ENCODE results near the gene RPS6KB1.
A peak's percentile ranks its signal among the peaks of the same experiment; 100 is the strongest.

Gene RPS6KB1

DNA sequence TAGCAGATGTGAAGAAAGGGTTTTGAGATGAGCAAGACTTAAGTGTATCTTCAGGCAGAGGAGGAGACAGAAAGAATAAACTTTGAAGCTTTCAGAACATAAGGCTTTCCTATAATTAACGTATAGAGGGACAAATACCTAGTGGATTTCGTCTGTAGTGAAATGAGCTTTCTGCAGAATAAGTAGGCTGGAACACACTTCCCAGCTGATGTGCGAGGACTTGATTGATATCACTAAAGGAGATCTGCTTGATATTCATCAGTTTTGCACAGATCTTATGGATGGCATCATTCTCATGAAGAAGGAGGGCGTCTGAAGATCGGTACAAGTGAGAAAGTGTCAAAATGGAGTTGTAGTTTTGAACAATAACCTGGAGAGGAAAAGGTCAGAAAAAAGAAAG, 15.0 kb upstream of the RPS6KB1 start:
- H3K27ac ChIP-seq: no peak overlapping the region
- no peak for TF ChIP-seq ZFX (IDR thresholded peaks at IDR 0.05; ENCODE audit: borderline replicate concordance)
- TF ChIP-seq, protein P1, sequence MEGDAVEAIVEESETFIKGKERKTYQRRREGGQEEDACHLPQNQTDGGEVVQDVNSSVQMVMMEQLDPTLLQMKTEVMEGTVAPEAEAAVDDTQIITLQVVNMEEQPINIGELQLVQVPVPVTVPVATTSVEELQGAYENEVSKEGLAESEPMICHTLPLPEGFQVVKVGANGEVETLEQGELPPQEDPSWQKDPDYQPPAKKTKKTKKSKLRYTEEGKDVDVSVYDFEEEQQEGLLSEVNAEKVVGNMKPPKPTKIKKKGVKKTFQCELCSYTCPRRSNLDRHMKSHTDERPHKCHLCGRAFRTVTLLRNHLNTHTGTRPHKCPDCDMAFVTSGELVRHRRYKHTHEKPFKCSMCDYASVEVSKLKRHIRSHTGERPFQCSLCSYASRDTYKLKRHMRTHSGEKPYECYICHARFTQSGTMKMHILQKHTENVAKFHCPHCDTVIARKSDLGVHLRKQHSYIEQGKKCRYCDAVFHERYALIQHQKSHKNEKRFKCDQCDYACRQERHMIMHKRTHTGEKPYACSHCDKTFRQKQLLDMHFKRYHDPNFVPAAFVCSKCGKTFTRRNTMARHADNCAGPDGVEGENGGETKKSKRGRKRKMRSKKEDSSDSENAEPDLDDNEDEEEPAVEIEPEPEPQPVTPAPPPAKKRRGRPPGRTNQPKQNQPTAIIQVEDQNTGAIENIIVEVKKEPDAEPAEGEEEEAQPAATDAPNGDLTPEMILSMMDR (IDR thresholded peaks at IDR 0.05): no peak

DNA sequence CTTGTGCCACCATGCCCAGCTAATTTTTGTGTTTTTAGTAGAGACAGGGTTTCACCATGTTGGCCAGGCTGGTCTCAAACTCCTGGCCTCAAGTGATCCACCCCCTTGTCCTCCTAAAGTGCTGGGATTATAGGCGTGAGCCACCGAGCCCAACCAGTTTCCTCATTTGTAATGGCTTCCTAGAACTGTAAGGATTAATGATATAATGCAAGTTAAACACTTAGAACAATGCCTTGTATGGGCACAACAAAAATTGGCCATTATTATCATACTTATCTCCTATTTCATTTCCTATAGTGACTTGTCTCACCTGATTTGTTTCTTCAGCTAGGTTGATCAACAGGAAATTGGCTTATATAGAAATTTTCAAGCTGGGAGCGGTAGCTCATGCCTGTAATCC, 14.3 kb upstream of the RPS6KB1 start:
- H3K27ac ChIP-seq: no peak overlapping the region

DNA sequence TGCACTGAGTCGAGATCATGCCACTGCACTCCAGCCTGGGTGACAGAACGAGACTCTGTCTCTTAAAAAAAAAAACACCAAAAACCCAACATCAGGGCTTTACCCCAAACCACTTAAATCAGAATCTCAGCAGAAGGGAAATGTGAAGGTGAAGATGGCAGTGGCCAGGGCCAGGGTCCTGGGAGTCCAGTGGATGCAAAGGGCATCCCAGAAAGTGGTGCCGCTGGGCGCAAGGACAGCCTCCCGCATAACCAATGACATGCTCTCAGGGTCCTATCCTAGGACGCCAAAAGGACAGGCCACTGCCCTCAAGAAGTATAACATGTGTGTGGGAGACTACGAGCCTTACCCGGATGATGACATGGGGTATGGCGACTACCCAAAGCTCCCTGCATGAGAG, 8.1 kb upstream of the RPS6KB1 start:
- no peak overlapping the region for H3K27ac ChIP-seq
- TF ChIP-seq, protein P1 (IDR thresholded peaks at IDR 0.05): no peak
- no peak for TF ChIP-seq ZFX (IDR thresholded peaks at IDR 0.05; ENCODE audit: borderline replicate concordance)

More for the DNA sequence above, 14.3 kb upstream of the RPS6KB1 start:
- TF ChIP-seq, protein P1 (IDR thresholded peaks at IDR 0.05): no peak
- no peak for TF ChIP-seq ZFX (IDR thresholded peaks at IDR 0.05; ENCODE audit: borderline replicate concordance)

DNA sequence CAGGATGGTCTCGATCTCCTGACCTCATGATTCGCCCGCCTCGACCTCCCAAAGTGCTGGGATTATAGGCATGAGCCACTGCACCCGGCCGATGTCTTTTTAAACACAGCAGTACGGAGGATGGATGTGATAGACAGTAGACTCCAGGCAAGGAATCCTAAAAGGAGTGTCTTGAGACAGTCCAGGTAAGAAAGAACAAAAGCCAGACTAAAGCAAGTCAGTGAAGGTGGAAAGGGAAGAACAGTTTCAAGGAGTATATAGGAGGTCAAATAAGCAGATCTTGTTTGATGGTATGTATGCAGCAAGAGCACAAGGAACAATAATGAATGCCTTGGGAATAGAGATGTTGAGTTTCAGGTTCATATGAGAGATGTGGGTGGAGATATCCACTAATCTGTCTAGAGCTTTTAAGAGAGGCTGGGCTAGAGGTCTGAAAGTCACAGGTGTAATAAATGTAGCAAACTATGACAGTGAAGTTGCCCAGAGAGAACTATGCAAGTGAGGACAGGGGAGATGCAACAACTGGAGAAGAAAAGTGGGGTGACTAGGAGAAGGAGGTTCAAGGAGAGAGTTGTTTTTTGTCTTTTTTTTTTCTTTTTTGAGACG, 4.7 kb upstream of the RPS6KB1 start:
- no peak overlapping the region for H3K27ac ChIP-seq
- TF ChIP-seq, protein P1 (IDR thresholded peaks at IDR 0.05): no peak
- TF ChIP-seq ZFX (IDR thresholded peaks at IDR 0.05; ENCODE audit: borderline replicate concordance): no peak

DNA sequence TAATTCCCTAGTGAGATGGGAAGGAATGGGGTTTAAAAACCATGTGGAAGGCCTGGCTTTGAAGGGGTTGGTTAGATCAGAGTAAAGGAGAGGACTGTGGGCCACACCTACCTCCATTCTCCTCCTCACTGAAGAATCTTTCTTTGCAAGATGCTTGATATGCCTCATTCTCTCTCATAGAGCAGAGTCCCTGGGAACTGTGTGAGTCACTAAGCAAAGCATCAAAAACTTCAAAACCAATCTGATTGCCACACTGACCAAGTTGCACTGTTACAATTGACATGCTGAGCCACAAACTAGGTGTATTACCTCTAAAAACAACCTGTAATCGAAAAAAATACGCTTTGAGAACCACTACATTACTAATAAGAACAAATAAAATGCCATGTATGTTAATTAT, 2.2 kb upstream of the RPS6KB1 start:
- TF ChIP-seq, protein P1 (IDR thresholded peaks at IDR 0.05): no peak
- no peak for TF ChIP-seq ZFX (IDR thresholded peaks at IDR 0.05; ENCODE audit: borderline replicate concordance)
- H3K27ac ChIP-seq: no peak overlapping the region

DNA sequence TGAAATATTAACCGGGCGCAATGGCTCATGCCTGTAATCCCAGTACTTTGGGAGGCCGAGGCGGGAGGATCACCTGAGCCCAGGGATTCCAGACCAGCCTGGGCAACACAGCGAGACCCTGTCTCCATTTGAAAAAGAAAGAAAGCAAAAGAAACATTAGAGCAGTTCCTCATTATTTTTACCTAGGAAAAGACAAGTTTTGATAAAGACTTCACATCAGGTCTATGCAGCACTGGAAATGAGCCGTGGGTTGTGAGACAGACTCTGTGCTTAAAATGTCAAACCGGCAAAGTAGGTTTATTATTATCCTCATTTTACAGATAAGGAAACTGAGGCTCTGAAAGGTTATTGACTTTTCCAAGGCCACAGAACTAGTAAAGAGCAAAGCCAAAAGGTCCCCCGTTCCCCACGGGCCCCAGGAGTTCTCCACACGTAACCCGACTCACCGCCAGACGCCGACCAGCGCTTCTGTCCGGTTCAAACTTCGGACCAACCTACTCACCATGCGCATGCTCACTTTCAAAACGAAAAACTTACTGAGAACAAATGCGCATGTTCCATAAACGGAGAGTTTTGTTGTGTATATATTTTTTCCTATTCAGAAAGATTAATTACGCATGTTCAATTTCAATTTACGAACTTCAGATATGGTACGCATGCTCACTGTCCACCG, 534 bp upstream of the RPS6KB1 start:
- H3K27ac ChIP-seq: peak overlapping the region; percentile 85
- TF ChIP-seq, protein P1 (IDR thresholded peaks at IDR 0.05): no peak
- no peak for TF ChIP-seq ZFX (IDR thresholded peaks at IDR 0.05; ENCODE audit: borderline replicate concordance)

DNA sequence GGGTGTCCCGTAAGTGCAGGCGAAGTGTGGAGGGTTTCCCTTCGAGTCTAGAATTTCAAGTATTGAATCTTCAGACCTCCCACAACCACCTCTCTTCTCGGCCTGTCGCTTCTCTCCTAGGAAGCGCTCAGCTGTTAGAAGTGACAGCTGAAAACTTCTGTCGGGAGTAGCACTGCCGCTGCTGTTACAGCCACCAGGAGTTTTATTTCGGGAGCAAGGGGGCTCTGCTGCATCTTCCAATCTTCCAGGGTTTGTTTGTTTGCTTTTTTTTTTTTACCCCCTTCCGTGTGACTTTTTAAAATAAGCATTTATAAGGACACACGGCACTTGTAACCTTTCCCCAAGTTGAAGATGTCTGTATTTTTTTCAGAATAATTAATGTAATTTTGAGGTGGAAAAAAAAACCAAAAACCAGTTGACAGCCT, 767 bp downstream of the RPS6KB1 start:
- TF ChIP-seq, protein P1 (IDR thresholded peaks at IDR 0.05): no peak
- TF ChIP-seq ZFX (IDR thresholded peaks at IDR 0.05; ENCODE audit: borderline replicate concordance): no peak
- H3K27ac ChIP-seq: peak overlapping the region; percentile 85

Measured in 22Rv1 (cell line).